ENCODE data around the gene ELMO3. TPM values are rescaled to one million over a fixed set of nuclear protein-coding genes. Genes with fewer than 3 reads are reported as not detected.

ELMO3 gene
- polyA plus RNA-seq, 3 donors from 2014 or later: not detected

DNA sequence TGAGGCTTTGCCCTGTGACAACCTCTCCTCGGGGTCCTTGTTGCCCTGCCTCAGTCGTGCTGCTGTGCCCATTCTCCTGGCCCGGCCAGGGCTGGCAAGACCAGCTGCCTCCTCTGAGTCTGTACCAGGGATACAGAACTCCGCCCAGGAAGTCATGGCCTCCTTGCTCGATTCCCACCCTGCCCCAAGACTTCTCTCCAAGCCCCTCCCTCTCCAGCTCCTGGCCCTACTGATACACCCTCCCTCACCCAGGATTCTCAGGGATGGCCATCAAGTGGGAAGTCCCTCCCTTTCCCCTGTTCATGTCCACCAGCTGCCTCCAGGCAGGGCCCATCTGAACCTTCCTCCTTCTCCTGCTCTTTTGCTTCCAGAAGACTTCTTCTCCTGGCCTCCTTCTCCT lies 16.8 kb downstream of the ELMO3 start:
- Mint-ChIP-seq H3K27me3 (ENCODE audit: low read depth in 3 of 3) (peaks cover 0 to 7% (median 0%) of the 10 kb centered on the region in 3 donors), H3K27ac (peak overlapping the region in 1 of 6 donors; percentile 18), H3K9me3 (no peaks in the 10 kb centered on the region), H3K36me3 (peaks cover 3 to 8% (median 4%) of the 10 kb centered on the region in 3 donors), H3K4me1 (no peaks in the 10 kb centered on the region), H3K4me3 (no peak overlapping the region)
- DNase-seq: no peak

DNA sequence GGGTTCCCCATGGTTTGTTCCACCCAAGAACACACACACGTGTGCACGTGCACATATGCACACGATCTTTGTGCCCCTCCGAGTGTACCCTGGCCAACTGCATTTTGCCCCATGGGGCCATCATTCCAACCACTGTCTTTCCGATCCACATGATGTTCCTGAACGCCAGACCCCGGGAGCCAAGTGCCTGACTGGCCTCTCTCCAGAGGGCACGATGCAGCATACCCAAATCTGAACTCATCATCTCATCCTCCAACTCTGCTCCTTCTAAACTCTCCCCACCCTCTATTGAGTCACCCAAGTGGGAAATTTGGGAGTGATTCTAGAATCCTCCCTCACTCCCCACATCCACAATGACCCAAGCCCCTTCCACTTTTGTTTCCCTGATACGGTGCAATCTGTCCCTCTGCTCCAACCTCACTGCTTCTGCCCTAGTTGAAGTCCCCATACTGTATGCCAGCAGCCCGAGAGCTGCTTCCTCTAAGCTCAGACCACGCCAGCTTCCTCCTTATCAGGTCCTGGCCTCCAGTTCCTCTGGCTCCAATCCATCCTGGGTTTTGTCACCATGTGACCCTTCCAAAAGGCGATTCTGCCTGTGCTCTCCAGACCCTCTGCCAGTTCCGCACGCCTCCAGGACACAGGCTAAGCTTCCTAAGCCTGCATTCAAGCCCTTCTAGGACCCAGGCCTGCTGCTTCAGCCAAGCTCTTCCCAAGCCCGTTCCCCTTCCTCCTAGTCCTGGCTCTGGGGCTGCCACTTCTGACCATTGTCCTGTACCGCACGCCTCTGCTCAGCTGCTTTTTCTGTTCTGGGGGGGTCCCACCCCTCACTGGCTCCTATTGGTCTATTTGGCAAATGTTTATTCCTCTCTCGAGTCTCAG lies 17.9 kb downstream of the ELMO3 start:
- H3K36me3 Mint-ChIP-seq: peaks cover 3 to 11% (median 8%) of the 10 kb centered on the region in 3 donors
- no peaks in the 10 kb centered on the region for H3K4me1 Mint-ChIP-seq
- H3K27ac Mint-ChIP-seq: peak overlapping the region in 2 of 6 donors; percentile 18 to 48
- no peaks in the 10 kb centered on the region for H3K9me3 Mint-ChIP-seq
- H3K4me3 Mint-ChIP-seq: no peak overlapping the region
- H3K27me3 Mint-ChIP-seq (ENCODE audit: low read depth in 3 of 3): peaks cover 0 to 6% (median 0%) of the 10 kb centered on the region in 3 donors
- DNase-seq: no peak

DNA sequence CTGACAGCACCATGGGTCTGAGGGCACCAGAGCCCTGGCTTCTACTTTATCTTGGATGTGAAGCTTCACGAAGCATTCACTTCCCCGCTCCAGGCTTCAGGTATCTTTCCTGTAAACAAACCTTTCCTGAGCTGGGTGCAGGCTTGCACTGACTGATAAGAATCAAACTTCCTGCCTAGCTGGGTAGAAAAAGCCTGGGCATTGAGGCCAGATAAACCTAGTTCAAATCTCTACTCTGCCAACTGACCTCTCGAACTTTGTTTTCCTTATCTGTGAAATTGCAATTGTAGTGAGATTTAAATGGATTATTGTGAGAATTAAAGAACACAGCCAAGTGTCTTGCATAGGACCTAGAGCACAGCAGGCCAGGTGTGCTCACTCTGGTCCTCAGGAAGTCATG lies 25.1 kb downstream of the ELMO3 start:
- no peak overlapping the region for H3K27ac Mint-ChIP-seq
- DNase-seq: no peak
- peaks cover 3 to 12% (median 10%) of the 10 kb centered on the region in 3 donors for H3K36me3 Mint-ChIP-seq
- peaks cover 28 to 30% of the 10 kb centered on the region in 2 donors for H3K4me1 Mint-ChIP-seq
- H3K4me3 Mint-ChIP-seq: no peak overlapping the region
- H3K27me3 Mint-ChIP-seq (ENCODE audit: low read depth in 3 of 3): peaks cover 0 to 7% (median 4%) of the 10 kb centered on the region in 3 donors
- no peaks in the 10 kb centered on the region for H3K9me3 Mint-ChIP-seq

DNA sequence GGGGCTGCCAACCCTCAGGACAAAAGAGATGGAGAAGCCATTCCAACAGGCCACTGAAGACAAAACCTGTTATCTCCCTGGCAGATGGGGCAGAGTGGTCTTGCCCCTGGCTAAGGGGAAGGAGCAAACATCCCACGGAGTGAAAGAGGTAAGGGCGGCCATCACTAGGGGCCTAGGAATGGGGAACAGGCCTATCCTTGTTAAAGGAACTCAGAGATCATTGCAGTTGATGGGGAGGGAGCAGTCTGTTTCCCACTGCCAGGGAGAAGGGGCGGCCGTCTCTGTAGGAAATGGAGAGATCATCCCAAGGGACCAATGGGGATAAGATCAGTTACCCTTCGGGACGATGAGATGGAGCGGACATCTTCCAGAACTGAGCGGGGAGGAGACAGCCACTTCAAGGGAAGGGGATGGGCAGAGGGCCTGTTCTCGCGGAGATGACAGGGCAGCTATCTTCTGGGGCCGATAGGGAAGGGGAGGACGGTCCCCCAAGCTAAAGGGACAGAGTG lies 27.4 kb downstream of the ELMO3 start:
- Mint-ChIP-seq H3K27me3 (ENCODE audit: low read depth in 3 of 3) (peaks cover 0 to 8% (median 4%) of the 10 kb centered on the region in 3 donors), H3K27ac (peak overlapping the region; percentile 93 to 98 (median 96)), H3K9me3 (no peaks in the 10 kb centered on the region), H3K4me1 (peaks cover 28 to 30% of the 10 kb centered on the region in 2 donors), H3K4me3 (peak overlapping the region; percentile 95 to 99 (median 96)), H3K36me3 (peaks cover 4 to 7% (median 5%) of the 10 kb centered on the region in 3 donors)
- DNase-seq: no peak

DNA sequence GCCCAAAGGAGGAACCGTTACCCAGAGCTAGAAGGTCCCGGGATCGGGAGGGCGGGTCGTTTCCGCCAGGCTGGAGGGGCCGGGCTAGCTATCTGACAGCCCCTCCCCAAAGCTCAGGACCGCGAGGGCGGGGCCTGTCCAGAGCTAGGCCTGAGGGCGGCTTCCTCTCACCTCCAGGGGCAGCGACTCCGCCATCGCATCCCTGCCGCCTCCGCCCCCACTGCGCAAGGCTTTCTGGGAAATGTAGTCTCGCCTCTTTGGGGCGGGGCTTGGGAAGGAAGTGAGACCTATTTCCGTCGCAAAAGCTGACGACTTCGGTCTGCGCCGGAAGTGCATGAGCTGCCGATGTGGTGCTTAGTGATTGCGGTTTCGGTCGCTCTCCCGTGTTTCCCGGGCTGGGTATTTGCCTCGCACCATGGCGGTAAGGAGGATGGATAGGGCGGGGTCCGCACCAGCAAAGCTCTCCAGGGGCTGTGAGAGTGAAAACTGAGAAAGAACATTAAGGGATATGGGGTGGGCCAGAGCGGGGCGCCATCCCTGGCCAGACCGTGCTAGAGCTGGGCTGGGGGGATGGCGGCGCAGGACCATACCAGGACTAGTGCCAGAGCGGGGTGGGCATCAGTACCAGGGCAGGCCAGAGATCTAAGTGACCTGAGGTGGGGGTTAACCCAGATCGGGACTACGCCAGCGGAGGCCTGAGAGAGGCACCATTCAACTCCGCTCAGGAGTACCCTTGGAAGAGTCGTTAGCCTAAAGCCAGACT lies 28.1 kb downstream of the ELMO3 start, which contains the start of gene TMEM208:
Gene TMEM208 (plus strand): TSS at position 327 of the 763 bp plus-strand sequence. CDS start 89 bp downstream, at position 416.
- peaks cover 4 to 7% (median 5%) of the 10 kb centered on the region in 3 donors for H3K36me3 Mint-ChIP-seq
- peak; percentile 98 to 99 (median 98) for DNase-seq
- peaks cover 0 to 8% (median 4%) of the 10 kb centered on the region in 3 donors for H3K27me3 Mint-ChIP-seq (ENCODE audit: low read depth in 3 of 3)
- no peaks in the 10 kb centered on the region for H3K9me3 Mint-ChIP-seq
- peak within 1 kb of the TSS; percentile 93 to 98 (median 96) for H3K27ac Mint-ChIP-seq
- H3K4me3 Mint-ChIP-seq: peak within 1 kb of the TSS; percentile 95 to 99 (median 96)
- H3K4me1 Mint-ChIP-seq: peaks cover 28 to 30% of the 10 kb centered on the region in 2 donors

GRCh38 chr16:67227567-67227921 lies 28.6 kb downstream of the ELMO3 start:
- H3K4me1 Mint-ChIP-seq: peaks cover 28 to 30% of the 10 kb centered on the region in 2 donors
- DNase-seq: no peak
- no peaks in the 10 kb centered on the region for H3K9me3 Mint-ChIP-seq
- H3K27me3 Mint-ChIP-seq (ENCODE audit: low read depth in 3 of 3): peaks cover 0 to 8% (median 4%) of the 10 kb centered on the region in 3 donors
- peak overlapping the region; percentile 93 to 98 (median 96) for H3K27ac Mint-ChIP-seq
- H3K36me3 Mint-ChIP-seq: peaks cover 4 to 7% (median 5%) of the 10 kb centered on the region in 3 donors
- peak overlapping the region; percentile 95 to 99 (median 96) for H3K4me3 Mint-ChIP-seq

DNA sequence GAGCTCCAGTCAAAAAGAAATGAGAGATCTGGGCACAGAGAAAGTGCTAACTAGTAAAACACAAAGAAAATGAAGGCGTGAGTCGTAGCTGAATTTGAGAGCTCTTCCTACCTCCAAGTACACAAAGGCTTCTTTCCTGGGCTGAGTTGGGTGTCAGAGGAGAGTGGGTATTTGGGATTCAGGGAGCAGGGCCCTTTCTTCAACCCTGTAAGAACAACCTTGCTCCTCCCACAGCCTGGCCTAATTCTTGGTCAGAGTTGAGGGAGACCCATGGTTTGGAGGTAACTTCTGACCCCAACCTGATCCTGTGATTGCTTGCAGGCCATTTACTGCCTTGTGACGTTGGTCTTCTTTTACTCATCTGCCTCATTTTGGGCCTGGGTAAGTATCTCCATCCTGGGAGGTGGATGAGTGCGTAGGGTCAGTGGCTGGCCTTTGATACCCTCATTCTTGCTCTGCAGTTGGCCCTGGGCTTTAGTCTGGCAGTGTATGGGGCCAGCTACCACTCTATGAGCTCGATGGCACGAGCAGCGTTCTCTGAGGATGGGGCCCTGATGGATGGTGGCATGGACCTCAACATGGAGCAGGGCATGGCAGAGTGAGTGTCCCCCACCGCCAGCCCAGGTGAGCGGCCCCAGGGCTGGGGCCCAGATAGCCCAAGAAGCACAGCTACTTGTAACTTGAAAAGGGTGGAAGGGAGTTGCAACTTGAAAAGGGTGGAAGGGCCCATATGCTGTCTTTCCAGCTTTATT lies 29.3 kb downstream of the ELMO3 start:
- Mint-ChIP-seq H3K27ac (peak overlapping the region; percentile 93 to 98 (median 96)), H3K27me3 (ENCODE audit: low read depth in 3 of 3) (peaks cover 0 to 8% (median 5%) of the 10 kb centered on the region in 3 donors), H3K4me3 (peak overlapping the region; percentile 95 to 99 (median 96)), H3K4me1 (peaks cover 28 to 30% of the 10 kb centered on the region in 2 donors), H3K36me3 (peaks cover 4 to 7% (median 5%) of the 10 kb centered on the region in 3 donors), H3K9me3 (no peaks in the 10 kb centered on the region)
- no peak for DNase-seq

- peak overlapping the region in 2 of 6 donors; percentile 67 to 74 for H3K27ac Mint-ChIP-seq
- H3K9me3 Mint-ChIP-seq: no peaks in the 10 kb centered on the region
- peaks cover 0 to 8% (median 6%) of the 10 kb centered on the region in 3 donors for H3K27me3 Mint-ChIP-seq (ENCODE audit: low read depth in 3 of 3)
- H3K4me1 Mint-ChIP-seq: peaks cover 28 to 30% of the 10 kb centered on the region in 2 donors
- H3K4me3 Mint-ChIP-seq: peak overlapping the region; percentile 9 to 98 (median 96)
- no peak for DNase-seq
- peaks cover 4 to 11% (median 5%) of the 10 kb centered on the region in 3 donors for H3K36me3 Mint-ChIP-seq
Observed at GRCh38 chr16:67228905-67229304, 30.0 kb downstream of the ELMO3 start.

DNA sequence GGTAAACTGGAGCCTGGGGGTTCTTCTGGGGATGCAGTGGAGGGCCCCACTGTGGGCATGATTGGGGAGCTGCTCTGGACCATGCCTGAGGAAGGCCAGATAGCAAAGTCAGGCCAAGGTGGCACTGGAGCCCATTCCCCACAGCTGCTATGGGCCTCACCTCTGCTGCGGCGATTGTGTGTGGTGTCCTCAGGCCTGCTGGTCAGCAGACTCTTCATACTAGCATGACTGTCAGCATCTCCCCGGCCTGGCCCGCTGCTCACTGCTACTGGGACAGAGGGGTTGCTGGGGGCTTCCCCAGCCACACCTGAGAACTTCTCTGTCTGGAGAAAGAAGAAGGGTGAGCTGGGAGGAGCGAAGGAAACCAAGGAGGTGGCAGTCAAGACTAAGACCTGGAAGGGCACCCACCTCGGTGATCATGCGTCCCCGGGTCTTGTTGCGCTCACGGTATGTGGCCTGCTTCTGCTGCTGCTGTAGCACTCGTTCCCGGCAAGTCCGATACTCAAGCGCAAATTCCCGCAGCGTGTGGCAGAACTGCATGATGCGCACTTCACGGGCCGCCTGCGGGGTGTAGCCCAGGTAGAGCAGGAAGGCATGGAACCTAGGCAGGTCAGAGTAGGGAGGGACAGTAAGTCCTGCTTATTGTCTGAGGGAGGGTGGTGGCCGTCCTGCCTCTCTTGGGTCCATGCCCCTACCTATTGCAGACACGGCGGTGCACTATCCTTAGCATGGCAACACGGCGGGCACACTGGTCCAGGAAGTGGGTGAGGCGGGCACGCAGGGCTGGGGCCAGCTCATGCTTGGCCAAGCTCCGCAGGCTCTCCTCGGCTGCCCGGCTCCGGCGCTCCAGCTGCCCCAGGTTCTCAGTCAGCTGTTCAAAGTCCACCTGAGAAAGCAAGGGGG lies 31.2 kb downstream of the ELMO3 start:
- no peak for DNase-seq
- H3K4me3 Mint-ChIP-seq: peak overlapping the region in 2 of 5 donors; percentile 28 to 96
- H3K36me3 Mint-ChIP-seq: peaks cover 4 to 11% (median 8%) of the 10 kb centered on the region in 3 donors
- H3K27me3 Mint-ChIP-seq (ENCODE audit: low read depth in 3 of 3): peaks cover 0 to 8% (median 6%) of the 10 kb centered on the region in 3 donors
- no peaks in the 10 kb centered on the region for H3K9me3 Mint-ChIP-seq
- H3K4me1 Mint-ChIP-seq: peaks cover 28 to 30% of the 10 kb centered on the region in 2 donors
- peak overlapping the region in 2 of 6 donors; percentile 5 to 19 for H3K27ac Mint-ChIP-seq

GRCh38 chr16:67230809-67231660 lies 32.1 kb downstream of the ELMO3 start:
- DNase-seq: no peak
- H3K4me1 Mint-ChIP-seq: peaks cover 23 to 24% of the 10 kb centered on the region in 2 donors
- H3K36me3 Mint-ChIP-seq: peaks cover 5 to 12% (median 9%) of the 10 kb centered on the region in 3 donors
- H3K27ac Mint-ChIP-seq: peak overlapping the region in 2 of 6 donors; percentile 7 to 19
- H3K27me3 Mint-ChIP-seq (ENCODE audit: low read depth in 3 of 3): peaks cover 0 to 6% (median 5%) of the 10 kb centered on the region in 3 donors
- H3K4me3 Mint-ChIP-seq: no peak overlapping the region
- no peaks in the 10 kb centered on the region for H3K9me3 Mint-ChIP-seq

GRCh38 chr16:67233596-67233995 lies 34.7 kb downstream of the ELMO3 start:
- no peak overlapping the region for H3K4me3 Mint-ChIP-seq
- H3K4me1 Mint-ChIP-seq: no peaks in the 10 kb centered on the region
- peaks cover 5 to 25% (median 13%) of the 10 kb centered on the region in 3 donors for H3K36me3 Mint-ChIP-seq
- DNase-seq: no peak
- no peak overlapping the region for H3K27ac Mint-ChIP-seq
- no peaks in the 10 kb centered on the region for H3K9me3 Mint-ChIP-seq
- peaks cover 2 to 5% (median 2%) of the 10 kb centered on the region in 3 donors for H3K27me3 Mint-ChIP-seq (ENCODE audit: low read depth in 3 of 3)

Data from immature natural killer cell (primary cell).